ENCODE measurements around the gene PROSER2. TPM values are rescaled to one million over a fixed set of nuclear protein-coding genes. Genes with fewer than 3 reads are reported as not detected.

PROSER2 gene
- total and polyA plus RNA-seq, 2 donors (not counting 3 experiments of a cell fraction or from before 2014, with no cell fraction given): 5.9 to 22.6 TPM

DNA sequence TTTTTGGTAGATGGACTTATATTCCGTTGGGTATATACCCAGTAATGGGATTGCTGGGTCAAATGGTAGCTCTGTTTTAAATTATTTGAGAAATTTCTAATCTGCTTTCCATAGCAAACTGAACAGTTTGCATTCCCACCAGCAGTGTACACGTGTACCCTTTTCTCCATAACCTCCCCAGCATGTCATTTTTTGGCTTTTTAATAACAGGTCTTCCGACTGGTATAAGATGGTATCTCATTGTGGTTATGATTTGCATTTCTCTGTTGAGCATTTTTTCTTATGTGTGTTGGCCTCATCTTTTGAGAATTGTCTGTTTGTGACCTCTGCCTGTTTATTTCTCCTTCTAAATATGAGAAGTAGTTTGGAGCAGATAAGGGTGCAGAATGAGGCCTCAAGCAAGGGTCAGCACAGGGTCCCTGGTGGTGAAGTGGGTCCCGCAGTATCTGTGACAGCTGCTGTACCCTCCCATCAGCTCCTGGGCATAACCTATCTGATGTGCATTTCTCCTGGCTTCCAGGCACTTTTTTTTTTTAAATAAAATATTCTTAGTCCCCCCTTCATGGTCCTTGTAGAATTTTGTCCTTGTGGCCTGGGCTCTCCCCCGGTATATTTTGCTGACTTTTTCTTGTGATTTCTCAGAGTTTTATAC lies 73.5 kb downstream of the PROSER2 start:
- DNase-seq (ENCODE audit: low read depth, low spot score): no peak
- CTCF ChIA-PET: interaction anchor here (1.1 to 1.4 kb wide), 2 partner anchors 9 to 34 kb away, joined by 3 read pairs; no protein-coding TSS in a partner anchor

More for the DNA sequence above, 73.5 kb downstream of the PROSER2 start:
- no peak for FAIRE-seq
- POLR2A ChIA-PET: no interaction called here
- intact Hi-C loops (cut with micrococcal nuclease) (no loop called here), dilution Hi-C loops (cut with MboI; ENCODE audit: extremely low pct_ligation_motif_present, low sequenced_read_pairs) (no loop called here)
- Histone ChIP-seq H3K36me3 (ENCODE audit: control insufficient read depth in 2 of 2, extremely low read depth in 1 of 2, insufficient read depth in 2 of 2, low read length in 2 of 2) (no peaks in the 10 kb centered on the region), H4K20me1 (replicated peaks; ENCODE audit: control insufficient read depth, extremely low read depth, insufficient read depth, low read length) (no peaks in the 10 kb centered on the region), H3K79me2 (ENCODE audit: control insufficient read depth, insufficient read depth, low read length) (no peaks in the 10 kb centered on the region), H3K4me2 (ENCODE audit: insufficient read depth, low read length) (no peak overlapping the region), H3K27ac (ENCODE audit: insufficient read depth, low read depth, low read length) (no peak overlapping the region), H2AFZ (ENCODE audit: low read depth, low read length) (no peak overlapping the region), H3K4me1 (ENCODE audit: control insufficient read depth, extremely low read depth, insufficient read depth, low read length) (no peaks in the 10 kb centered on the region), H3K9me1 (replicated peaks; ENCODE audit: control insufficient read depth, extremely low read depth, insufficient read depth, low read length) (no peaks in the 10 kb centered on the region), H3K9me3 (replicated peaks; ENCODE audit: control insufficient read depth, insufficient read depth, low read length) (no peaks in the 10 kb centered on the region), H3K9ac (replicated peaks; ENCODE audit: extremely low read depth, insufficient read depth, low read length) (no peak overlapping the region), H3K4me3 (replicated peaks in 1 of 3; ENCODE audit: insufficient read depth in 1 of 3, low read depth in 1 of 3, low read length in 3 of 3) (no peak overlapping the region), H3K27me3 (ENCODE audit: control insufficient read depth in 2 of 2, insufficient read depth in 2 of 2, low read length in 2 of 2) (peaks cover 2 to 3% of the 10 kb centered on the region in 2 experiments)
- BruUV-seq (replicated peaks): no TSS peak
- TF ChIP-seq FOS (IDR thresholded peaks at IDR 0.05; ENCODE audit: borderline replicate concordance, insufficient read depth, low read length) (no peak), GATA2 (IDR thresholded peaks at IDR 0.05; ENCODE audit: insufficient read depth, insufficient read length, low read depth, low read length) (no peak), MYC (IDR thresholded peaks at IDR 0.05; ENCODE audit: low read depth, low read length) (no peak), POLR2A (IDR thresholded peaks at IDR 0.05; ENCODE audit: low read depth, low read length) (no peak), JUN (IDR thresholded peaks at IDR 0.05; ENCODE audit: borderline replicate concordance, insufficient read depth, insufficient read length, low read depth) (no peak), EZH2 (IDR thresholded peaks at IDR 0.05; ENCODE audit: borderline replicate concordance, low read depth, low read length, severe bottlenecking) (no peak), POLR2AphosphoS5 (IDR thresholded peaks at IDR 0.05; ENCODE audit: insufficient read depth, low read depth, low read length) (no peak)
- TF ChIP-seq, protein P1, sequence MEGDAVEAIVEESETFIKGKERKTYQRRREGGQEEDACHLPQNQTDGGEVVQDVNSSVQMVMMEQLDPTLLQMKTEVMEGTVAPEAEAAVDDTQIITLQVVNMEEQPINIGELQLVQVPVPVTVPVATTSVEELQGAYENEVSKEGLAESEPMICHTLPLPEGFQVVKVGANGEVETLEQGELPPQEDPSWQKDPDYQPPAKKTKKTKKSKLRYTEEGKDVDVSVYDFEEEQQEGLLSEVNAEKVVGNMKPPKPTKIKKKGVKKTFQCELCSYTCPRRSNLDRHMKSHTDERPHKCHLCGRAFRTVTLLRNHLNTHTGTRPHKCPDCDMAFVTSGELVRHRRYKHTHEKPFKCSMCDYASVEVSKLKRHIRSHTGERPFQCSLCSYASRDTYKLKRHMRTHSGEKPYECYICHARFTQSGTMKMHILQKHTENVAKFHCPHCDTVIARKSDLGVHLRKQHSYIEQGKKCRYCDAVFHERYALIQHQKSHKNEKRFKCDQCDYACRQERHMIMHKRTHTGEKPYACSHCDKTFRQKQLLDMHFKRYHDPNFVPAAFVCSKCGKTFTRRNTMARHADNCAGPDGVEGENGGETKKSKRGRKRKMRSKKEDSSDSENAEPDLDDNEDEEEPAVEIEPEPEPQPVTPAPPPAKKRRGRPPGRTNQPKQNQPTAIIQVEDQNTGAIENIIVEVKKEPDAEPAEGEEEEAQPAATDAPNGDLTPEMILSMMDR (IDR thresholded peaks at IDR 0.05; ENCODE audit: extremely low read depth in 1 of 2, insufficient read depth in 1 of 2, low read depth in 1 of 2, low read length in 2 of 2): no peak
- TF ChIP-seq, protein P2, sequence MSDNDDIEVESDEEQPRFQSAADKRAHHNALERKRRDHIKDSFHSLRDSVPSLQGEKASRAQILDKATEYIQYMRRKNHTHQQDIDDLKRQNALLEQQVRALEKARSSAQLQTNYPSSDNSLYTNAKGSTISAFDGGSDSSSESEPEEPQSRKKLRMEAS (IDR thresholded peaks at IDR 0.05; ENCODE audit: insufficient read depth, insufficient read length): no peak
